WTC11 (cell line): ENCODE data around the gene FAF1.

Experiments used
- CTCF ChIP-seq: fragments of 200-600 bp; IDR thresholded peaks from 2 replicates; pipeline ENCODE4 v1.8.0; 2022; ENCODE audit warnings: antibody characterized with exemption
- EMX1 ChIP-seq: fragments of 250-450 bp; sonication (Bioruptor Pico); IDR thresholded peaks from 2 replicates; pipeline ENCODE4 v1.8.0; 2021; ENCODE audit warnings: mild to moderate bottlenecking
- IRF2 ChIP-seq: sonication (generic); formaldehyde crosslinking; IDR thresholded peaks from 2 replicates; pipeline ENCODE4 v1.8.0; 2022; ENCODE audit warnings: low read depth, missing genetic modification reagents, borderline replicate concordance
- TF ChIP-seq, protein P1 (sequence below): sonication (generic); formaldehyde crosslinking; conservative IDR thresholded peaks from 2 replicates; pipeline ENCODE4 v1.8.1; 2022; ENCODE audit warnings: mild to moderate bottlenecking, missing genetic modification reagents
- TF ChIP-seq, protein P2 (sequence below): sonication (generic); formaldehyde crosslinking; IDR thresholded peaks from 2 replicates; pipeline ENCODE4 v1.8.0; 2022; ENCODE audit warnings: mild to moderate bottlenecking, missing genetic modification reagents

DNA sequence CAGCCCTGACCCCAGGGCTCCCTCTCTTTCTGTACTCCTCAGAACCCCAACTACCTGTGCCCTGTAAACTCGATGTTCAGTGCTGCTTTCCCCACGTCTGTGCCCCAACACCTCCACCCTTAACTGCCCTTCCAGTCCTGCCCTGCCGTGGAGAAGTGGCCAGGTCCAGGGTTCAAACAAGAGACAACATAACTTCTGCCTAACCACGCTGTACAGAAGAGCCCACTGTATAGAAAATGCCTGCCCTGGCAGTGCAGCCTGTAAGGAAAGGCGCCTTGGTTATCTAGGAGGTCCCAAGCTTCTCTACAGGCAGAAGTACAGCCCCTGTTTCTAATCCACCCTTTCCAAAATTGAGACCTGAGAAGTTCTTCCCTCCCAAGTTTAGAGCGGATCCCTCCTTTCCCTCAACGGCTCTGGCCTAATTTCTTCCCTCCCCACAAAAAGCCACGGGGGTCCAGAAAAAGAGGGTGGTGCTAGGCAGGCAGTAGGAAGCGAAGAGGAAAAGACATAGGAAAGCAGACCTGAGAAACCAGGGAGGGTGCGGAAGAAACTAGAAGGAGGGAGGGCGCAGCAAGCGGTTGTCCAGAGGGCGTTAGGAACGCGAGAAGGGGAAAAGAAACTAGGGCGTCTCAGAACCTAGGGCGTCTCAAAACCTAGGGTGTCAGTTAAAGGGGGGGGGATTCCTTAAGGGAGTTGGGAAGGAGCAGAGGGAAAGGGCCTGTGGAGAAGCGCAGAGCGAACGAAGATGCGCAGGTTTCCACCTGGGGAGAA is 540.0 kb downstream of the FAF1 start:
- TF ChIP-seq CTCF (no peak), IRF2 (CRISPR knock-in tag) (no peak), EMX1 (CRISPR knock-in tag) (no peak)
- TF ChIP-seq, protein P1, sequence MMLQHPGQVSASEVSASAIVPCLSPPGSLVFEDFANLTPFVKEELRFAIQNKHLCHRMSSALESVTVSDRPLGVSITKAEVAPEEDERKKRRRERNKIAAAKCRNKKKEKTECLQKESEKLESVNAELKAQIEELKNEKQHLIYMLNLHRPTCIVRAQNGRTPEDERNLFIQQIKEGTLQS (CRISPR knock-in tag): no peak
- TF ChIP-seq, protein P2, sequence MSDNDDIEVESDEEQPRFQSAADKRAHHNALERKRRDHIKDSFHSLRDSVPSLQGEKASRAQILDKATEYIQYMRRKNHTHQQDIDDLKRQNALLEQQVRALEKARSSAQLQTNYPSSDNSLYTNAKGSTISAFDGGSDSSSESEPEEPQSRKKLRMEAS (CRISPR knock-in tag): no peak
